Right renal cortex interstitium (tissue), 3 donors: ENCODE data around the gene EPN1. TPM values are rescaled to one million over a fixed set of nuclear protein-coding genes. Genes with fewer than 3 reads are reported as not detected.

Source experiments
- DNase-seq, 3 donors: peaks; one replicate each; pipeline ENCODE4 v3.0.0-alpha.2; 2013; ENCODE audit warnings: low read depth in 3 of 3, low spot score in 2 of 3
- polyA plus RNA-seq, 3 donors: library from polyadenylated mRNA; unstranded; fragments of 120-200 nt; gene quantifications; one replicate each; pipeline ENCODE4 v1.2.1, GENCODE V29; 2013; ENCODE audit not compliant: insufficient read length in 3 of 3

EPN1 gene
- polyA plus RNA-seq: 100 to 1,000 TPM in 1 of 3 donors, 10 to 100 TPM in 2; 82.7 to 104 (median 85.8) TPM

DNA sequence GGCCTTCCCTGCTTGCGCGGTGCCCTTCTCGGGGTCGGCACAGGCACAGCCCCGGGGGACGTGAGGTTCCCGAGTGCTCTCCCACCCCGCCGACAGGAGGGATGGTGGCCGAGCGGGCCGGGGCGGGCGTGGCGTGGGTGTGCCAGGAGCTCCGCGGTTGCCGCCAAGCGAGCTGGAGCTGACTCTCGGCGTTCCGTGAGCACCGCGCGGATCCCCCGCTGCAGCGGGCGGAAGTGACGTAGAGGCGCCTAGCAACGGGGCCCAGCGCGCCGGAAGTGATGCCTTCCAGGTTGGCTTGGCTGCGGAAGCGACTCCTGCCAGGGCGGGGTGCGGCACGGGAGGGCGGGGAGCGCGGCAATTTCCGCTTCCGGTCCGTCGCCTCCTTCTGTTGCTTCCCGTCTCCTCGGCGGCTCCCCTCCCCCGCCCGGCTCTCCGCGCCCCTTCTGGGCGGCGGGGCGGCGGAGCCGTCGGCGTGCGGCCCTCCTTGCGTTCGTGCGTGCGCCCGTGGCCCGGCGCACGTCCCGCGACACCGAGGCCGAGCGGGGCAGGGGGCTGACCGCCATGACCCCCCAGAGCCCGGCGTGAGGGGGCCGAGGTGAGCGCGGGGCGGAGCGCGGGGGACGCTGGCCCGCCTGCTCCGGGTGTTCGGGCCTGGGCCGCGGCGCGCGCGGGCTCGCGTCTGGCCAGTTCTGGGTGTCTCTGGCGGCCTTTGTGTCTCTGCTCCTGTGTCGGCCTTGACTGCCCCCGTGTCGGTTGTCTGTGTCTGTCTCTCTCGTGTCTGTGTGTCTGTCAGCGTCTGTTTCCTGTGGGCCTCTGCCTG is at the start of gene EPN1:
EPN1 (plus strand) TSS at position 386 of the 820 bp plus-strand sequence. CDS start 3,402 bp downstream, outside the sequence.
- peak; percentile 75 to 90 (median 85) for DNase-seq

- DNase-seq: no peak
Measured at GRCh38 chr19:55626350-55626749, 48.7 kb upstream of the EPN1 start.

GRCh38 chr19:55632463-55632834 is 42.6 kb upstream of the EPN1 start:
- peak in 2 of 3 donors; percentile 85 to 86 for DNase-seq

- DNase-seq: no peak
Measured at GRCh38 chr19:55633861-55634260, 41.2 kb upstream of the EPN1 start.

GRCh38 chr19:55635334-55635717 is 39.7 kb upstream of the EPN1 start:
- no peak for DNase-seq

- no peak for DNase-seq
Measured at GRCh38 chr19:55635856-55636440, 39.1 kb upstream of the EPN1 start.

DNA sequence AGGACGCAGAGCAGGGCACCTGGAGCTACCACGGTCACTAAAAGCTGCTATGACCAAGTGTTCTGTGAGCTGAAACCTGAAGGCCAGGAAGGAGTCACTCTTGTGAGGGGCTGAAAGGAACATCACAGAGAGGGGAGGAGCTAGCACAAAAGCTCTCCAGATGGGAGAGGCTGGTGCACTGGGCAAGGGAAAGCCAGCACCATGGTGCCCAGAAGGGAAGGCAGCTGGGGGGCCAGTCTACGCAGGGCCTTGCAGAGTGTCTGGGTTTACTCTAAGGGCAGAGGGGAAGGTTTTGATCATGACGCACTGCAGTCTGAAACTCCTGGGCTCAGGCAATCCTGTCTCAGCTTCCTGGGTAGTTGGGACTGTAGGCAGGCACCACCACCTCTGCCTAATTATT is 38.3 kb upstream of the EPN1 start:
- no peak for DNase-seq

GRCh38 chr19:55637534-55637933 is 37.5 kb upstream of the EPN1 start:
- DNase-seq: no peak

- DNase-seq: no peak
Measured at GRCh38 chr19:55638864-55639359, 36.1 kb upstream of the EPN1 start.

DNA sequence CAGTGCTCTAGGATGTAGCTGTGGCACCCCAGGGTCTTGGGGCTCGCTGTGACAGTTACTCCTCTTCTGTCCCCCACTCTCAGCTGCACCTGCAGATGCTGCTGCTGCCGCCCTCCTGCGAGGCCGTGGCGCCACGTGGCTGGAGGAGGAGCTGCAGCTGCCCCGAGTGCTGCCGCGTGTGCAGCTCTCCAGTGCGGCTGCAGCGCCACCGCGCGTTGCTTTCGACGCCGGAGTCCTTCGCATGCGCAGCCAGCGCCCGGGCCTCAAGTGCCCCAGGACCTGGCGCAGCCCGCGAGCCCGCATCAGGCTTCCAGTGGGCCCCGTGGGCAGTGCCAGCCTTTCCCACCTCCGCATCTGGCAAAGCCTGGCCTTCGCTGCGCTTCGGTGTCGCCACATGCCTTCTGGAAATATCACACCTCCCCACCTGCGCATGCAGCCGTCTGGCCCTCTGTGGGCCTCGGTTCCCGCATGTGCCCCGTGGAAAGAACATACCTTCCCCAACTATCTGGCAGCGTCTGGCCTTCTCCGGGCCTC is 34.9 kb upstream of the EPN1 start:
- DNase-seq: no peak

DNA sequence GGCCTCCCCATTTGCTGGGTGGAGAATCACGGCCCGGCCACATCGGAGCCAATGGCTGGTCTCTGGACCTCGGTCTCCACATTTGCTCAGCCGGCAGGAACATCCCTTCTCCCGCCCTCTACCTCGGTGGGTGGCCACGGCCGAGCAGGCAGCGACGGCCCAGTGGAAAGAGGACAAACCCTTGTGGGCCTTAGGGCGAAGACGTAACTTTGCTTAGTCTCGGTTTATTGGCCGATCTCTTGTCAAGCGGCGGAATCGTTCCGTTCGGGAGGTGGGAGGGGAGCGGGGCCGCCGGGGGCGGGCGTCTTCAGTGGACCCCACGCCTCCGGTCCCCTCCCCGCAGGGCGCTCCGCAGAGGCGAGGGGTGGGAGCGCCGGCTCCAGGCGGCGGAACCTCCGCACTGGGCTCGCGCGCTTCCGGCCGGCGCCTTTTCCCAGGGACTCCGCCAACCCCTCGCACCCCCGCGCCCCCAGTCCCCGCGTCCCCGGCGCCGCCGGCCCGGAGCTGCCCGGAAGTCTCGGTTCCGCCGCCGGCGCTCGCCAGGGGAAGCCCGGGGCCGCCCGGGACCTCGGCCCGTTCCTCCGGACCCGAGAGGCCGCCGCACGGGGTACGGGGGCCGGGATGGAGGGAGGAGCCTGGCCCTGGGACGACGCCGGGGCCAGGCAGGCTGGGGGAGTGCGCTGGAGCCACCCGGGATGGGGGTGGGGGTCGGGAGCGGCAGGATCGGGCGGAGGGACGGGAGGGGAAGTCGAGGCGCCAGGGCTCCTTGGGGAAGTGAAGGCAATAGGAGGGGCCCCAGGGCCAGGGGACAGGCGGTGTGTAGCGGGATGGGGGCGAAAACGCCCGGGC is 34.2 kb upstream of the EPN1 start, which contains the start of gene ZNF580:
ZNF580 (plus strand) TSS at position 426 of the 849 bp plus-strand sequence. CDS start 1,507 bp downstream, outside the sequence.
- no peak for DNase-seq

DNA sequence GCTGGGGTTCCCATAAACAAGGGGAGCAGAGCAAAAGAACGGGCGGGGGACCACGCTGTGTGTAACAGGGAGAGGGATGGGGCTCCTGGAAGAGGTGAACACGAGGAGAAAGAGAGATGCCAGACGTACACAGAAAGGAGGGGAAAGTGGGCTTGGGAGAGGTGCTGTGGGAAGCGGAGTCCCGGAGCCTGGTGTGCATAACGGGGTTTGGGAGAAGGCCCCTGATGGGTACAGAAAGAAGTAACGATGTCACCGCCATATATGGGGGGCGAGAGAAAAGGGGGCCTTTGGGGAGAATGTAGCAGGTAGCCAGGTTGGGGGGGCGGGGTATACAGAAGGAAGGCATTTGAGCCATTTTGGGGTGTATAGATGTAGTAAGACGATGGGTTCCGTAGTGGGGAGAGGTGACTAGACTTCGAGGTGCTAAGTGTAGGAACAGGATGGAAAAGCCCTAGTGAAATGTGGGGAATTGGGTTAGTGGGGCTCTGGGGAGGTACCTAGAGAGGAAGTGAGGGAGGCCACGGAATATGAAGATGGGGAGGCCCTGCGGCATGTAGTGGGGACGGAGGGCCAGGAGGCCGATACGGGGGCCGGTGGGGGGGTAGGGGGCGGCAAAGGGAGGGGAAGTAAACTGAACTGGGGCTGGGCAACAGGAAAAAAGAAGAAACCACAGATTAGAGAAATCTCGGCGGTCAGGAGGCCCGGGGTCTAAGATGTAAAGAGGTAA is 33.4 kb upstream of the EPN1 start:
- no peak for DNase-seq

DNA sequence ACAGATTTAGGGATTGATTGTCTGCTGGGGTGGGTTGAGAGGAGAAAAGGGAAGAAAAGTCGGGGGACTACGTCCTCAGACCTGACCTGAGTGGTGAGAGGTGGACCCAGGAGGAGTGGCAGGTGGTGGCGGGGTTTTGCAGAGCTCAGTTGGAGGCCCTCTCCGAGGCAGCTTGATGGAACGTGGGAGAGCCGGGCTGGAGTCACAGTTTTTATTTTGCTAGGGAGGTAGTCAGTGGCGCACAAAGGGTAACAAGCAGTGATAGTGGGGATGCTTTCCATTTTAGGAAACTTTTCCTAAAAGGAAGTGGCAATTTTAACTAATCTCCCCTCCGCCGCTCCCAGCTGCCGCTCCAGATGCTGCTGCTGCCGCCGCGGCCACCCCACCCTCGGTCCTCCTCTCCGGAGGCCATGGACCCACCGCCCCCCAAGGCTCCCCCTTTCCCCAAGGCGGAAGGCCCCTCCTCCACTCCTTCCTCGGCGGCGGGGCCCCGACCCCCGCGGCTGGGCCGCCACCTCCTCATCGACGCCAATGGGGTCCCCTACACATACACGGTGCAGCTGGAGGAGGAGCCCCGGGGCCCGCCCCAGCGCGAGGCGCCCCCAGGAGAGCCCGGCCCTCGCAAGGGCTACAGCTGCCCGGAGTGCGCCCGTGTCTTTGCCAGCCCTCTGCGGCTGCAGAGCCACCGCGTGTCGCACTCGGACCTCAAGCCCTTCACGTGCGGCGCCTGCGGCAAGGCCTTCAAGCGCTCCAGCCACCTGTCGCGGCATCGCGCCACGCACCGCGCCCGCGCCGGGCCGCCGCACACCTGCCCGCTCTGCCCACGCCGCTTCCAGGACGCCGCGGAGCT is 32.6 kb upstream of the EPN1 start:
- DNase-seq: no peak

DNA sequence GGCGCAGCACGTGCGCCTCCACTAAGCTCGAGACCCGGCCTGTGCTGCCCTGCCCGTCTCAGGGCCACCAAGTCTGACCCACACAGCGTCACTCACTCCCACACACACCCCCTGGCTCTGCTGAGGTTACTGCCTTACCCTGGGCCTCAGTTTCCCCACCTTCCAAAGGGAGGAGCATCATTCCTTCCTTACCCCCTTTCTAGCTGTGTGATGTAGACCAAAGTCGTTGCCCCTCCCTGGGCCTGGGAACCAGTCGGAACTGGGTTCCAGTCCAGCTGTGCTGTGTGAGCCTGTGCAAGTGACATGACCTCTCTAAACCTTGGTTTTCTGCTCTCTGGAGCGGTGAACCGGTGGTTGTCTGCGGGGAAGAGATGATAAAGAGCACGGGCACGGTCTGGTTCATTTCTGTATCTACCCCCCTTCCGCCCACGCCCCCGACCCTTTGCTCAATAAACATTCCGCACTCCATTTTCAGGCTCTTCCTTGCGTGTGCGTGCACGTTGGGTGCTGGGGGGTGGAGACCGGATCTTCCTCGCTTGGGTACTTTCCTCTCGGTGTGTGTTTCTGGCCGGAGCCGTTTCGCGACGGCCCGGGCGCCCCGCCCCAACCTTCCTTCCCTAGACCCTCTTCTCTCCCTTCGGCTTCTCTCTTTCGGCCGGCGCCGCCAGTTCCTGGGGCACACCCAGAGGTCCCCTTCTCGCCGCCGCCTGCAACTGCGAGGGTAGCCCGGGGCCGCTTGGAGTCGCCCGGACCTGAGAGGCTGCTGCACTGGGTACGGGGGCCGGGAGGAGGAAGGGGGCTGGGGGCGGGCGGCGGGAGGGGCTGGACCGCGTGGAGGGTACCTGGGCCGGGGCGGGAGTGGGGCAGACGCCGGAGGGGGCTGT is 31.8 kb upstream of the EPN1 start, which contains the start of gene ZNF581:
ZNF581 (plus strand) TSS at position 647 of the 884 bp plus-strand sequence. CDS start 923 bp downstream, outside the sequence.
- DNase-seq: no peak

- no peak for DNase-seq
Measured at GRCh38 chr19:55643887-55644176, 31.2 kb upstream of the EPN1 start.

DNA sequence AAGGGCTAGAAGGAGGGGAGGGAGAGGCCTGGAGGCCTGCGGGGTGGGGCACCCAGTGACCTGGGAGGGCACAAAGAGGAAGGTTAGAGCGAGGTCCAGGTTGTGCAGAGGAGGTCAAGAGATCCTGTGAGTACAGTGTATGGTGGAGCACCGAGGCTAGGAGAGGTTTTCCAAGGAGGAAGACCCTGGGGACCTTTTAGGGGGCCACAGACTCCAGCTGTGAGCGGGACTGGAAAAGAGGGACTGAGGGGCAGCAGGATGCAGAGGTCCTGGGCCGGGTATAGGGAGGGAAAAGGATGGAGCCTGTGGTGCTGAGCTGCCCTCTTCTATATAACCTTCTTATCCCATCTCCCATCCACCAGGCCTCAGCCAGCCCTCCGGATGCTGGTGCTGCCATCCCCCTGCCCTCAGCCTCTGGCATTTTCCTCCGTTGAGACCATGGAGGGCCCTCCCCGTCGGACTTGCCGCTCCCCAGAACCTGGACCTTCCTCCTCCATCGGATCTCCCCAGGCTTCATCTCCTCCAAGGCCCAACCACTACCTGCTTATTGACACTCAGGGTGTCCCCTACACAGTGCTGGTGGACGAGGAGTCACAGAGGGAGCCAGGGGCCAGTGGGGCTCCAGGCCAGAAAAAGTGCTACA is 30.7 kb upstream of the EPN1 start:
- DNase-seq: no peak

- no peak for DNase-seq
Measured at GRCh38 chr19:55644842-55645511, 30.0 kb upstream of the EPN1 start.
